Liver (tissue), 9 donors: ENCODE results near the gene WFIKKN1. TPM values are rescaled to one million over a fixed set of nuclear protein-coding genes. Genes with fewer than 3 reads are reported as not detected.

Source experiments
- DNase-seq: peaks from one replicate; pipeline ENCODE4 v3.0.0-alpha.2; 2017; ENCODE audit warnings: low spot score
- H3K27ac ChIP-seq, 2 donors: one replicate each; pipeline ENCODE4 v1.7.0; 2013; ENCODE audit warnings: inconsistent platforms in 2 of 2, low read length in 2 of 2, control low read depth in 1 of 2, low read depth in 1 of 2, mild to moderate bottlenecking in 1 of 2
- H3K27me3 ChIP-seq, 4 donors: one replicate each; pipeline versions ENCODE4 v1.6.1 to v1.7.0; 2013; ENCODE audit warnings: low read length in 3 of 4, inconsistent platforms in 1 of 4, mild to moderate bottlenecking in 1 of 4, moderate library complexity in 1 of 4; ENCODE audit not compliant: control insufficient read depth in 4 of 4, insufficient read depth in 4 of 4
- H3K36me3 ChIP-seq, 4 donors: one replicate each; pipeline versions ENCODE4 v1.6.1 to v1.7.0; 2013; ENCODE audit warnings: low read length in 3 of 4, mild to moderate bottlenecking in 3 of 4, low read depth in 1 of 4, moderate library complexity in 1 of 4; ENCODE audit not compliant: control insufficient read depth in 4 of 4, insufficient read depth in 3 of 4
- H3K4me1 ChIP-seq, 4 donors: one replicate each; pipeline versions ENCODE4 v1.6.1 to v1.7.0; 2013; ENCODE audit warnings: low read length in 3 of 4, mild to moderate bottlenecking in 3 of 4, moderate library complexity in 1 of 4; ENCODE audit not compliant: control insufficient read depth in 4 of 4, insufficient read depth in 4 of 4
- H3K4me3 ChIP-seq, 3 donors: one replicate each; pipeline versions ENCODE4 v1.6.1 to v1.7.0; 2013; ENCODE audit warnings: low read length in 3 of 3, control low read depth in 1 of 3, low read depth in 1 of 3, mild to moderate bottlenecking in 1 of 3
- H3K9ac ChIP-seq, 2 donors: one replicate each; pipeline ENCODE4 v1.7.0; 2013; ENCODE audit warnings: low read length in 2 of 2, mild to moderate bottlenecking in 2 of 2, moderate library complexity in 2 of 2, control low read depth in 1 of 2, low read depth in 1 of 2
- H3K9me3 ChIP-seq, 4 donors: one replicate each; pipeline versions ENCODE4 v1.6.1 to v1.7.0; 2013; ENCODE audit warnings: low read length in 3 of 4; ENCODE audit not compliant: control insufficient read depth in 4 of 4
- ATF3 ChIP-seq: IDR thresholded peaks from 2 replicates; pipeline ENCODE4 v1.6.1; 2016; ENCODE audit warnings: antibody characterized with exemption
- CTCF ChIP-seq: fragments of 150-350 bp; IDR thresholded peaks from 2 replicates; pipeline ENCODE4 v1.5.1; 2017; ENCODE audit warnings: improper control_type of control experiment, low read depth, low read length; ENCODE audit not compliant: missing input control
- EGR1 ChIP-seq, 2 donors: IDR thresholded peaks; 2 replicates each; pipeline ENCODE4 v1.6.1; 2016 to 2018; ENCODE audit warnings: antibody characterized with exemption in 2 of 2, low read depth in 2 of 2
- FOXA1 ChIP-seq: IDR thresholded peaks from 2 replicates; pipeline ENCODE4 v1.6.1; 2016; ENCODE audit warnings: antibody characterized with exemption
- FOXA2 ChIP-seq: IDR thresholded peaks from 2 replicates; pipeline ENCODE4 v1.6.1; 2016; ENCODE audit warnings: antibody characterized with exemption
- GABPA ChIP-seq, 2 donors: IDR thresholded peaks in 1 of 2; conservative IDR thresholded peaks in 1 of 2; 2 replicates each; pipeline ENCODE4 v1.6.1; 2016; ENCODE audit warnings: antibody characterized with exemption in 2 of 2, mild to moderate bottlenecking in 1 of 2, moderate library complexity in 1 of 2
- HNF4A ChIP-seq, 2 donors: conservative IDR thresholded peaks; 2 replicates each; pipeline ENCODE4 v1.6.1; 2016; ENCODE audit warnings: antibody characterized with exemption in 2 of 2, mild to moderate bottlenecking in 2 of 2
- HNF4G ChIP-seq: IDR thresholded peaks from 2 replicates; pipeline ENCODE4 v1.6.1; 2016; ENCODE audit warnings: antibody characterized with exemption
- JUND ChIP-seq, 2 donors: IDR thresholded peaks; 2 replicates each; pipeline ENCODE4 v1.6.1; 2016; ENCODE audit warnings: antibody characterized with exemption in 2 of 2
- MAX ChIP-seq: IDR thresholded peaks from 2 replicates; pipeline ENCODE4 v1.6.1; 2016; ENCODE audit warnings: antibody characterized with exemption
- NR2F2 ChIP-seq: IDR thresholded peaks from 2 replicates; pipeline ENCODE4 v1.6.1; 2016; ENCODE audit warnings: antibody characterized with exemption
- RAD21 ChIP-seq, 2 donors: IDR thresholded peaks; 2 replicates each; pipeline ENCODE4 v1.6.1; 2016; ENCODE audit warnings: antibody characterized with exemption in 2 of 2, mild to moderate bottlenecking in 2 of 2
- REST ChIP-seq: IDR thresholded peaks from 2 replicates; pipeline ENCODE4 v1.6.1; 2016; ENCODE audit warnings: antibody characterized with exemption, mild to moderate bottlenecking
- RXRA ChIP-seq, 2 donors: IDR thresholded peaks; 2 replicates each; pipeline ENCODE4 v1.6.1; 2017 to 2018; ENCODE audit warnings: antibody characterized with exemption in 2 of 2, mild to moderate bottlenecking in 1 of 2
- SP1 ChIP-seq: IDR thresholded peaks from 2 replicates; pipeline ENCODE4 v1.6.1; 2018; ENCODE audit warnings: antibody characterized with exemption, mild to moderate bottlenecking
- TAF1 ChIP-seq: conservative IDR thresholded peaks from 2 replicates; pipeline ENCODE4 v1.6.1; 2016; ENCODE audit warnings: antibody characterized with exemption, mild to moderate bottlenecking
- YY1 ChIP-seq: IDR thresholded peaks from 2 replicates; pipeline ENCODE4 v1.6.1; 2016; ENCODE audit warnings: antibody characterized with exemption, mild to moderate bottlenecking
- ZBTB33 ChIP-seq: IDR thresholded peaks from 2 replicates; pipeline ENCODE4 v1.6.1; 2016; ENCODE audit warnings: antibody characterized with exemption
- WGBS: extraction: QIAGEN DNeasy Blood & Tissue Kit; methylation state at CpG from one replicate; pipeline ENCODE4 v1.1.7; 2013; 5-methylcytosine and 5-hydroxymethylcytosine counted together
- polyA plus RNA-seq, 2 donors: library from polyadenylated mRNA; stranded (reverse) in 1 of 2; unstranded in 1 of 2; fragments of 200-250 nt in 1 of 2; fragments of >200 nt in 1 of 2; fragmentation: Nextera tagmentation in 1 of 2; extraction: Ambion mirVana in 1 of 2; gene quantifications; one replicate each; pipeline versions ENCODE4 v1.2.1 to v1.2.3, GENCODE V29; 2013 to 2015
- total RNA-seq, 2 donors: library from RNA; depleted of rRNA; stranded (reverse); fragments of >200 nt; gene quantifications; one replicate each; pipeline ENCODE4 v1.2.3, GENCODE V29; 2014
- donor health status: healthy.
- donor health status: healthy.
- donor health status: healthy.
- donor health status: healthy.
- donor health status: healthy.

The WFIKKN1 gene
- total and polyA plus RNA-seq, 4 donors, result 0.19 to 1.2 (median 0.46) TPM

- no peak for TF ChIP-seq ZBTB33
- TF ChIP-seq GABPA (IDR thresholded peaks at IDR 0.05 in 1 of 2, conservative IDR thresholded peaks at IDR 0.05 in 1 of 2), result no peak
- TF ChIP-seq JUND (IDR thresholded peaks at IDR 0.05), result no peak
- no peak for TF ChIP-seq RAD21 (IDR thresholded peaks at IDR 0.05)
- TF ChIP-seq REST, result no peak
- no peak for TF ChIP-seq CTCF
- TF ChIP-seq YY1, result no peak
- TF ChIP-seq FOXA1, result no peak
- TF ChIP-seq EGR1 (IDR thresholded peaks at IDR 0.05; ENCODE audit: low read depth in 2 of 2), result no peak
- no peak for TF ChIP-seq HNF4G
- TF ChIP-seq RXRA (IDR thresholded peaks at IDR 0.05), result no peak
- no peak for TF ChIP-seq HNF4A (conservative IDR thresholded peaks at IDR 0.05)
- TF ChIP-seq MAX, result no peak
- TF ChIP-seq NR2F2, result no peak
- no peak for TF ChIP-seq TAF1
- TF ChIP-seq ATF3, result no peak
- TF ChIP-seq FOXA2, result no peak
- TF ChIP-seq SP1, result no peak
- Histone ChIP-seq H3K27ac (no peak overlapping the region), H3K27me3 (no peaks in the 10 kb centered on the region), H3K4me1 (peaks cover 0 to 11% (median 6%) of the 10 kb centered on the region in 4 donors), H3K36me3 (peaks cover 0 to 6% (median 3%) of the 10 kb centered on the region in 4 donors), H3K9me3 (no peaks in the 10 kb centered on the region), H3K4me3 (no peak overlapping the region), H3K9ac (no peak overlapping the region)
- WGBS, result 93% methylated on average over 41 of the region's 41 CpGs
- DNase-seq, result no peak
These were observed 9.9 kb upstream of the WFIKKN1 start for GRCh38 chr16:620700-621525.
